ENCODE data around the gene TOX3. TPM values are rescaled to one million over a fixed set of nuclear protein-coding genes. Genes with fewer than 3 reads are reported as not detected.

TOX3 gene
- polyA plus RNA-seq, 3 donors, result 32.6 to 33.6 (median 32.8) TPM

DNA sequence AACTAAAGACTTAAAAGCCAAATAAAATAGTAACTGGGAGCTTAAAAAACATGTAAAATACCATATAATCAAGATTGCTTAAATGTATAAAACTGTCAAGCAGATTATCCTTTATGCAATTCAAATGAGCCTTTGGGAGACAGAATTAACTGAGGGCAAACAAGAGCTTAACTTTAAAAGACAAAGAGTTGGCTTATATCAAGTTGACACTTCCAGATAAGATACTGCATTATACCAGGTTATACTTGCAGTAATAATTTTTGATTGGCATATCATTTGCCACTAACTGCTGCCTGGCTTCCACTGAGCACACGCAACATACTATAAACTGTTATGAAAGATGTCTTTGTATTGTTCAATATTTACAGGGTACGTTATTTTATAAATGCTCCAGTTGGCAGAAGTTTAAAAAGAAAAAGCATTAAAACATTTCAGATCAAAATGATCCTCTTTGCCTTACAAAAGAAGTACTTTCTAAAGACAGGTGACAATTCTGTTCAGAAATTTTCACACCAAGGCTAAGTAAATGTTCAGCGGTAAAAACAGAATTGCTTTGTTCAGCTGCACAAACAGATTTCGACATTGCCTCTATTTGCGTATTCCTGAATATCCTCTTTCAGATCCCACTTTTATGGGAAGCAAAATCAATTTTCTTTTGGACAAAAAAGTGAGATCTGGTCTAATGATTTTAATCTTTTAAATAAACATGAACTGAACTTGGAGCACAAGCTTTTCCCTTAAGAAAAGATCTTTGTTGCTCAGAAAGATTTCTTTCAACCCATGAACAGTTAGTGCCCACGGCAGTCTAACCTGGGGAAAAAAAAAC is 50.7 kb downstream of the TOX3 start:
- no peak for DNase-seq (ENCODE audit: low read depth in 3 of 3, low spot score in 2 of 3)

DNA sequence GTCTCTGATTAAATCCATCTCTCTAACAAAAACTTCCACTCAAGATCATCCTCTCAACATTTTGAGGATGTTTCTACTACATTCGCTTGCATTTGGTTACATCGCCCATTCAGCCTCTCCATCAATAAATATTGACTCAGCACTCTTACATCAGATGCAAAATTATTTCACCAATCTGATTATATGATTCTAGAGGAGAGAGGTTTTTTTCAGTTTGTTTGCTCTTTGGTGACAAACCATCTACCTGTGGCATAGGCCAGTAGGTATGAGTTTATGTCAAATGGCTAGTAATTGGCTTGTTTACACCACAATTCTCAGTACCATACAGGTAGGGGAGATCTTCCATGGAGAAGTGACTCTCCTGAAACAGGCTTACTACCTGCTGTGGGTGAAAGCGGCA is 52.3 kb downstream of the TOX3 start:
- no peak for DNase-seq (ENCODE audit: low read depth in 3 of 3, low spot score in 2 of 3)

DNA sequence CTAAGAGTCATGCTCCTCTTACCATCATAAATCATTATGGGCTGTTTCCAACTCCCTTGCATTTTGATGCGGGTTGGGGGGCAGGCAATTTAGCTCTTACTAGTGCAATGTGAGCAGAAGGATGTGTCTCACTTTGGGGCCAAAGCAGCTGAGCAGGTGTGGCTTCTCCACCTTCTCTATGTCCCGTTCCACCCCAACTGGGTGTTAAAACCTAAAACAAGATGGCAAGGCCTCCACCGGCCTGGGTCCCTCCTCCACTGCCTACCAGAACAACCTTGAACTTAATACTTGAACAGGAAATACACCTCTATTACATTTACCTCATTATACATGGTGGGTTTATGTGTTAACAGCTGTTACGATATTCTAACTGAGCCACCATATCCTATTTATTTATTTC is 52.8 kb downstream of the TOX3 start:
- DNase-seq (ENCODE audit: low read depth in 3 of 3, low spot score in 2 of 3), result no peak

DNA sequence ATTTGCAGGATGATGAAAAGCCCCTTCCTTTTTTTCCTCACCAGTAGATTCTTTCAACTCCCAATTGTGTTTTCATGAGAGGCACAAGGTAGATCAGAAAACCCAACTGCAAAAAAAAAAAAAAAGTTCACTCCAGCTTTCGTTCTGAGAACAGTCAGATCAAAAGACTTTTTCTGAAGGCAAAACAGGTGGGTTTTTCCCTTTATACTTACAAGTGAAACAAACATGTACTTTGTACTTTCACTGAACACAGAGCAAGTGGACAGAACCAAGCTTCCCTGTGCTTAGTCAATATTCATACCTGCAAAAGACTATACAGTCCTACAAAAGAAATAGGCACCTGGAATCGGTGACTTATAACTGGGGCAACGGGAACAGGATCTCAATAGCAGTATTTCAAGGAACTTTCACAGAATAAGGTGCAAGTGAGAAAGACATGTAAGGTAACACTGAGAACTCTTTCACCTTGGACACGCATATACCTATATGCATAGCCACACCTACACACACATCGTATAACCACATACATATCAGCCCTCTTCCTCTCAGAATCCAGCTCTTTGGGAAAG is 54.1 kb downstream of the TOX3 start:
- no peak for DNase-seq (ENCODE audit: low read depth in 3 of 3, low spot score in 2 of 3)

DNA sequence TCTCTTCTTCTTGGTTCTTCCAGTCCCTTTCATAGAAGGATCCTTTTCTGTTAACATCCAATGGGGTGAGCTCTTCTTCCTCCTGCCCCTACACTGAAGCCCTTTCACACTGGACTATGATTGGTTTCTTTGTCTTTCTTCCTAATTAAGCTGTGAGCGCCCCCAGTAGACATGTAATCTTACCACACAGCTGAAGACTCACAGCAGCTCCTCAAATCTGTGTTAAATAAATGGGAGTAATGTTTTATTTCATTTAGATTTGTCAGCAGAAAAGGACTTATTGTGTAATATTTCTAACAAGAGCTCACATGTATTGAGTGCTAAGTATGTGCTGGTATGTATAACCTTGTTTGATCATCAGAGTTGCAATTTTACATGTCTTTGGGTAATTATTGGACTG is 55.7 kb downstream of the TOX3 start:
- no peak for DNase-seq (ENCODE audit: low read depth in 3 of 3, low spot score in 2 of 3)

DNA sequence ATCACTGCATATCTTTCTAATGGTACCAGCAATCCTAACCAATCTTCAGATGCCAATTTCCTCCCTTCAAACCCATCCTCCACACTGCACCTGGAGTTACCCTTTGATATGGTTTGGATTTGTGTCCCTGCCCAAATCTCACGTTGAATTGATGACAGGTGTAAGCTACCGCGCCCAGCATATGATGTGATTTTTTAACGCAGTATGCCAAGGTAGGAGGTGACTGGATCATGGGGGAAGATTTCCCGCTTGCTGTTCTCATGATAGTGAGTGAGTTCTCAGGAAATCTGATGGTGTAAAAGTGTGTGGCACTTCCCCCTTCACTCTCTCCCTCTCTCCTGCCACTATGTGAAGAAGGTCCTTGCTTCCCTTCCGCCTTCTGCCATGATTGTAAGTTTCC is 57.0 kb downstream of the TOX3 start:
- DNase-seq (ENCODE audit: low read depth in 3 of 3, low spot score in 2 of 3), result no peak

DNA sequence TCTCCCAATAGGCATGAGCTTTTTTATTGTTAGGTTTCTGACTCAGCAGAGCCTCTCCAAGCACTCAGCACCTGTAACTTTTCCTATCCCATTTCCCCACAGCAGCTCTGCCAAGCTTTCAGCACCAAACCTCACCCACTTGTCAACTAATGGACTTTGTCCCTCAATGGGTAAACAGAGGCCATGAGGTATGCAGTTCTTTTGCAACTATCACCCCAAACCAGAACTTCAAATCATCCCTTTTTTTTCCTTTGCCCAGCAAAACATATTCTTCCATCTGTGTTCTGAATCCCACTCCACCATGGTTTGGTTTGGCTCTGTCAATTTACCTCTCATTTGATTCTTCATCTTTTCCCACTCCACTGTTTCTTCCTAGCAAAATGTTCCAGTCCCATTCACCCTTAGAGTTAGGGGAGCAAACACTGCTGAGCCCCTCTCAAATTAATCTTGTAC is 58.1 kb downstream of the TOX3 start:
- DNase-seq (ENCODE audit: low read depth in 3 of 3, low spot score in 2 of 3), result no peak

DNA sequence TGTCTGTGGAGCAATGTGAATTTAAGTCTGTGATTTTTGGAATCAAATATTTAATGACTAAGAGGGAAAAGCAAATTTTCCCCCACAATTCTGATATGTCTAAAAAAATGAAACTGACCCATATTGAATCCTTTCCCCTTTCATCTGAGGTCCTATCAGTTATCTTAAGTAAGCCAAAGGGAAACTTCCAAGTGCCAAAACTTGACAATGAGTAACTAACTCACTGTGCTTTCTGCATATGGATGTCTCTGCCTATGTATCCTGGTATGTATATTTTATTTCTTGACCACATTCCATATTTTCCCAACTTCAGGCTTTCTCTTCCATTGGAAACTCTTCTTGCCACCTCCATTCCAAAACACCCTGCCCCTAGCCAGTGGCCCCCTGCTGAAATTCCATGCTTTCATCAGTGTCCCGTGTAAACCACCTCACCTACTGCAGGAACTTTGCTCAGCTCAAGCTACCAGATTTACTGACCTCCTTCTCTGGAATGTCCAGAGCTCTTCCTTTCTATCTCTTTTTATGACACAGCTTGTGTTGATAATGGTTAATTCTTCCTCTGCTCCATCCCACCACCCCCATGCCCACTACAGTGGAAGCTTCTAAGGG is 59.0 kb downstream of the TOX3 start:
- no peak for DNase-seq (ENCODE audit: low read depth in 3 of 3, low spot score in 2 of 3)

DNA sequence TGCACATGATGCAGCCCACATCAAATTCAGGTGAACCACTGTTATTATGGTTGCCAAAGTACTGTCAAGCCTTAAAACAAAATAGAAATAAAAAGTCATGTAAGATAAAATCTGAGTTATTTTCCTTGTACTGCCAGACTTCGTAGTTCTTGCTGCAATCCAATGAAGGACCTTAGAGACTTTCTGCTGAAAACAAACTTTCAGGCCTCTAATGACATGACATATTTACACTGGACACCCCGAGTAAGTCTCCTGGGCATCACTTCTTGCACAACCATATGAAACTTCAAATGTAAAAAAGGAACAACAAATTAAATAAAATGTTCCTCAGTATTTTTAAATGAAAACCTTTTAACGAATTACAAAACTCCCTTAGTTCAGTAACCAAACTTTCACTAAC is 66.7 kb downstream of the TOX3 start:
- DNase-seq (ENCODE audit: low read depth in 3 of 3, low spot score in 2 of 3), result no peak

DNA sequence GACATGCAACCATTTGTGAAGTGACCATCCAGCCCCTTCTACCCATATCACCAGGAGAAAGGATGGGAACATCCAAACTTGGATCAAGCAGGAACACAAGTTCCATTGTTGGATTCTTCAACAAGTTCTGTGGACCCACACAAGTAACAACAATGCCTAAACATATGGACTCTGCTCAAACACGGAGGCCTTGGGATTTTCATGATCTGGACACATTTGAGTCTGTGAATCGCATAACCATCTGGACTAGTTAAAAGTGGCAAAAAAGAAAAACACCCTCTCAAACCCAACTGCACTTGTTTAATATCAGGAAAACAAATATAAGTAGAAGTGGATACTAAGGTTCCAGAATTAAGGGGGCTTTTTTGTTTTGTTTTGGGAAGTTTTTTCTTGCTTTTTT is 70.8 kb downstream of the TOX3 start:
- DNase-seq (ENCODE audit: low read depth in 3 of 3, low spot score in 2 of 3), result no peak

DNA sequence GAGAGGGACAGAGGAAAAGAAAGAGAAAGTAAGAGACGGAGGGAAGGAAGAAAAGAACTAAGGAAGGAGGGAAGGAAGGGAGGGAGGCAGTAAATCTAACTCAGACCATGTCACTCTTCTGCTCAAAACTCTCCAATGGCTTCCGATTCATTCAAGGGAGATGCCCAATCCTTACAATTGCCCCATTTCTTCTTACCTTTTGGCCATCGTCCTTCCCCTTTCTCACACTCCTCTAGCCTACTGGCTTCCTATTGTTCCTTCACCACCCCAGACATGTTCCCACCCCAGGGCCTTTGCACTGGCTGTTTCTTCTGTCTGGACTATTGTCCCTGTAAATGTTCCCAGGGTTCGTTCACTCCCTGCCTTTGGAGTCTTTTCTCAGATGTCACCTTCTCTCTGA is 72.3 kb downstream of the TOX3 start:
- no peak for DNase-seq (ENCODE audit: low read depth in 3 of 3, low spot score in 2 of 3)

DNA sequence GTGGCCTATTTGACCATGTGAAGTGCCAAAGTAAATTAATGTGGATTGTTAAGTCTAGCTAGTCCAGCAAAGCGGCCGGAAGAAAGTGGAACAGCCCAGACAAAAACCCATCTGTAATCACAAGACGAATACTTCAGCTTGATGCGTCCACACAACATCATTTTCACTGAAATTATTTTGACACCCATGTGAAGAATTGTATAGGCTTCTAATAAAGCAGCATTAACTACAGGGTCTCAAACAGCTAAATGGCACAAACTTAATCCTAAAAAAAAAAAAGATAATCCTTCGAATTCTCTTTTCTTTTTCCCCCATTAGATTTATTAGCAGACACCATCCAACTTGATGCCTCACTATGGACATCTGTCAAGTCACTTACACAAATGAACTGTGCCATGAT is 73.8 kb downstream of the TOX3 start:
- no peak for DNase-seq (ENCODE audit: low read depth in 3 of 3, low spot score in 2 of 3)

DNA sequence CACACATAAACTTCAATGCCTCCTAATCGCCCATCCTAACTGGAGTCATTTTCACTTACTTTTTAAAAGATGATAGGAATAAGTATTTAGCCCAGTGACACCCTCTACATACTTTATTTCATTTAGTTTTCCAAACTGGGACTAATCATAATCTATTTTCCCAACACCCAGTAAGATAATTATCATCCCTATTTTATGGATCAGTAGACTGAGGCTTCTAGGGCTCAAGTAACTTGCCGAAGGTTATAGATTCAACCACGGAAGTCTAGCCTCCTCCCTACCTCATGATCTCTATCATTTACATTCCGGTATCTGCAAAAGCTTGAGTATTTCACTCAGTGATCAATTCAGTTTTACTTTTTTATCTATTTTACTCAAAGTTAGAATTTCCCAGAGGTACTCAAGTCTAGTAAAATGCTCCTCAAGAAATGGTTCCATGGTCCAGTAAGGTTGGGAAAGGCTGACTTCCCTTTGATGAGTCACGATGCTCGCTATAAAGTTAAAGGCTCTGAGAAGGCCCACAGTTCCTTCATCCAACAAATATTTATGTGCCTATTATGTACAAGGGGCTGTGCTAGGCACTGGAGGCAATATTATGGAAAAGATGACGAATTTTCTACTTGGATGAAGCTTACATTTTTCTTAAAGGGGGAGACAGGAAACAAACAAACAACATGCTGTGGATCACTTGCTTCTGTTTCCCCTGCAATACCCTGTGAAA is 75.1 kb downstream of the TOX3 start:
- no peak for DNase-seq (ENCODE audit: low read depth in 3 of 3, low spot score in 2 of 3)

DNA sequence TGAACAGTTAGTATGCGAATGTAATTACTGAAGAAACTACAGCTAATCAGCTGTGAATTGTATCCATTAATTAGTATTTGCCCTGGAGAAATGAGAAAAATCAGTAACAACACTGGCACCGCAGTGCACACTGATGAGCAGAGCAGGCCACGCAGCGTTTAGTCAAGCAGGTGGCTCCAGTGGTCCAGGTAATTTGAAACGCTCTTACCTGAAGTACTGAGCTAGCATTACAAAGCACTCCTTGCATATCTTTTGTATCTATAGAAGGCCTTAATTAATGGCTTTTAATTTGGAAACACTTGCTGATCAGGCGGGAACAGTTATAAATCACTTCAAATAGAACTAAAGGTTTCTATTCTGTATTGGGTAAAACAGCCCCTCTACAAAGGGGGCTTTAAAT is 76.4 kb downstream of the TOX3 start:
- no peak for DNase-seq (ENCODE audit: low read depth in 3 of 3, low spot score in 2 of 3)

DNA sequence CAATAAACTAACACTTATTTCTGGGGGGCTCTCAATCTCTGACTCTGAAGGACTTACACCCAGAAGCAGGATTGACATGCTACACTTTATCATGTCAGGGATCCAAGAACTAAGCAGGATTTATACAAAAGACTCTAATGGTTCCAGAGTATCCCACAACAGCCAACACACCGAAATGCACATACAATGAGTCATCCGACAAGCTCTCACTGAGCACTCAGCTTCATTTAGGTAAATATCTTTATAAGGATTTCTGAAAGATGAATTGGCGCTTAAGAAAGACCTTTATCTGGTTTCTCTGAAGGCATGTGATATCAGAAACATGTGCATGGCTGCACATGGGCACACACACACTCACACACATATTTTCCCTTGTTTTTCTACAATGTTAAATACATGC is 77.2 kb downstream of the TOX3 start:
- DNase-seq (ENCODE audit: low read depth in 3 of 3, low spot score in 2 of 3), result no peak

DNA sequence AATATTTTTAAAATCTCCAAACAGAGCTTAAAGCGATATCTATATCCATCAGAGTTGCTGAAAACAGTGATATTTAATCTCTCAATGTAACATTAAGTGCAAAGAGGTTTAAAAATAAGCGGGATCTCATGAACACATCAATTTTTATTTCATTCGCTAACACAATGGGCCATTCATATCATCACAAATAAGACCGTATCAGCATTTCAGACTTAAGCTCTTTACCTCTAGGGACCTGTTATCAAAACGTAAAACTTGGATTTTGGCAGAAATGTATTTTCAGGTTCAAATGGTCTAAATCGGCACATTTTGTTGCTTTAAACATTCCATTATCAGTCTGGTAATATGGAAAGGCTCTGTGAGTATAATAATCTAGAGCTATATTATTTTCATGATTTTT is 77.9 kb downstream of the TOX3 start:
- no peak for DNase-seq (ENCODE audit: low read depth in 3 of 3, low spot score in 2 of 3)

DNA sequence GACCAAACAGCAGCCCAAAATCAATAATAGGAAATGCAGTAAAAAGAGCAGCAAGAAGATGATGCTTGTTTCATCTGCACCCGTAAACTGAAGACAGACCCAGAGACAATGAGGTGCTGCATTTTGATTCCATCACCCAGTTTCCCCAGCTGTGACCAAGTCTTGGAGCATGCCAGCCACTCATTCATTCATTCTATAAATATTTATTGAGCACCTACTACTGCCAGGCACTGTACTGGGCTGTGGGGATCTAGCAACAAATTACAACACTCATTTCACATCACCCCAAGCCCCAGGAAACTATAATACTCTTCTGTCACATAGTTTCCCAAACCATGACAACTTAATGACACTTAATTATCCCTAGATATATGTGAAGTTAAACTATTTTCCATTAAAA is 79.2 kb downstream of the TOX3 start:
- DNase-seq (ENCODE audit: low read depth in 3 of 3, low spot score in 2 of 3), result no peak

DNA sequence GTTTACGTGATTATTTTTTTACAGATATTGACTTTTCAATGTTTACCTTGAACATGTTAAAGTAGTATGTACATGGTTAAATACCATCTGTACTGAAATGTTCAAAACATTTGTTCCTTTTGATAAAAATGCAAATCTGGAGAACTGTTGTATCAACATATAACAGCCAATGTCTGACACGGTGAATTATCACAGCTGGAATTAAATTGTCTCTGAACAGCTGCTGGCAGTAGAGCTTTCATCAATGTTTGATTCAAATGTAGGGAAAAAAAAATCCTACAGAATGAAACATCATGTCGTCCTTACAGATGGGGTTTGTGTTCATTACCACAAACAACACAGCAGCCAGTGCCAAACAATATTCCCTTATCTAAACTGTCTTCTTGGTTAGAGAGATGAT is 79.9 kb downstream of the TOX3 start:
- DNase-seq (ENCODE audit: low read depth in 3 of 3, low spot score in 2 of 3), result peak in 2 of 3 donors; percentile 2 to 7

DNA sequence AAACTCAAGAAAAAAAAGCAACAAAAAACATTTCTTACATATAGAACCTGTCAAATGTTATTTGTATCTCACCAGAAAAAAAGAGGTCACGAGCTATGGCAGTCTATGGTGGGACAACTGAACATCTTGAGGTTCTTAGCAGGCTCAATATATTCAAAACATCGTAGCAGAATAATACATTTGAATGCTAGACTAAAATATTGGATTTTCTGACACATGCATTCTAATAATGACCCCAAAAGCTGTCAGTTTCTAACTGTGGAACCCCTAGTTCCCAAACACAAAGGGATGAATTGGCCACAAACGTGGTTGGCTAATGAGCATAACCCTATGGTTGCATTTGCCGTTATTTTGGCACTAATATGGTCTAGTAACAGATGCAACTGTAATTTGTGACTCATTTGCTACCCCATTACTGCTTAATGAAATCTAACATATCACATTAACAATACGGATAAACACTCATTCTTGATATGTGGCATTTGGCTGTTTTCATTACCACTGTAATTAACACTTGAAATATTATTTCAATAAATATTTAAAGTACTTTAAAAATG is 81.2 kb downstream of the TOX3 start:
- DNase-seq (ENCODE audit: low read depth in 3 of 3, low spot score in 2 of 3), result no peak

DNA sequence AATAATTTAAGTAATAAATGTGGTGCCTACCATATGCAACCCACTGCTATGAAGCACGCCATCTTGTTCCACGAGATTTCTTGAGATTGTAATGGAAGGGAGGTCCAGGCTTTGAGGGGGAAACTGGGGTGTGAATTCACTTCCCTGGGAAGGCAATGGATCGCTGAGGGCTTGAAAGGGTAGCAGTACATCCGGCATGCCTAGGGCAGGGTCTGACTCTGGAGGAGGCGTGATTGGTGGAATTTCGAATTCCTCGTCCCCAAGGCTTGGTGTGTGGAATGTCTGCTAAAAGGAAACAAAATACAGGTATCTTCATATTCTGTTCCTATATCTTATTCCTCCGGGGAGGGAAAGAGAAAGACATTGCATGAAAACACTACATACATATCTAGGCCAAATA is 83.0 kb downstream of the TOX3 start:
- no peak for DNase-seq (ENCODE audit: low read depth in 3 of 3, low spot score in 2 of 3)

DNA sequence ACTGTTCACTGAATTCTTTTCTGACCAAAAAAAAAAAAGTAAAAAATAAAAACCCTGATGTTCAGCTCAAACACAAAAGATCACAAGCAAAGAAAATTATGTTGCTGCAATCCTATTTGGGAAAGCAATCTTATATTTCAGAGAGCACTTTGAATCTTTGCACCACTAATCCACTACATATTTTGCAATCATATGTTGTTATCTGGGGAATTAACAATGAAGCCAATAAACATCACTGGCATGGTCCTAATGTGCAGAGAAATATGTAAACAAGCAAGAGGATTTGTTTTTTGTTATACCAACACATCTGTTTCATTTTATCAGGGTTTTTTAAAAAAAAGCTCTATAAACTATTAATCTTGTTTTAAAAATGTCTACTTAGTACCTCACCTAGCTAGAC is 84.1 kb downstream of the TOX3 start:
- DNase-seq (ENCODE audit: low read depth in 3 of 3, low spot score in 2 of 3), result no peak
